Caco-2 (cell line): Measurements from ENCODE around the gene ANP32A. TPM values are rescaled to one million over a fixed set of nuclear protein-coding genes. Genes with fewer than 3 reads are reported as not detected.
A peak's percentile ranks its signal among the peaks of the same experiment; 100 is the strongest.

ENCODE experiments used
- BruUV-seq: library from RNA; stranded (reverse); fragments of 400-500 nt; replicated peaks from 2 replicates; lab custom pipeline; 2021; lab: Mats Ljungman, UMichigan
- CTCF ChIA-PET: fragments of 300-600 bp; sonication (Branson Sonifier 250); formaldehyde crosslinking; loops from one replicate; lab custom pipeline; 2022; ENCODE audit warnings: antibody characterized with exemption; lab: Charles Lee
- POLR2A ChIA-PET: fragments of 300-600 bp; sonication (Branson Sonifier 250); formaldehyde crosslinking; loops from one replicate; lab custom pipeline; 2022; ENCODE audit warnings: antibody characterized with exemption; lab: Charles Lee
- DNase-seq, 2 experiments: peaks; one replicate each; pipeline versions ENCODE4 v3.0.0 to v3.0.0-alpha.2; 2020 to 2022
- H3K27me3 ChIP-seq: replicated peaks from 2 replicates; pipeline ENCODE4 v1.6.0; 2011; ENCODE audit warnings: low read length; ENCODE audit not compliant: control insufficient read depth, insufficient read depth
- H3K36me3 ChIP-seq: 2 replicates; pipeline ENCODE4 v1.5.1; 2011; ENCODE audit warnings: low read length; ENCODE audit not compliant: control insufficient read depth, insufficient read depth
- H3K4me1 ChIP-seq: fragments of 250-450 bp; sonication (Bioruptor Pico); 2 replicates; pipeline ENCODE4 v1.5.1; 2020; ENCODE audit warnings: mild to moderate bottlenecking
- H3K4me3 ChIP-seq: 2 replicates; pipeline ENCODE4 v1.5.1; 2011; ENCODE audit warnings: low read depth, mild to moderate bottlenecking, control low read depth, low read length
- H3K9me3 ChIP-seq: fragments of 250-450 bp; sonication (Bioruptor Pico); 2 replicates; pipeline ENCODE4 v1.5.1; 2020; ENCODE audit warnings: mild to moderate bottlenecking, moderate library complexity
- H3K27ac Mint-ChIP-seq: one replicate; pipeline ENCODE4 v1.8.0; 2022; ENCODE audit warnings: mixed read lengths; ENCODE audit not compliant: unreplicated experiment
- H3K27me3 Mint-ChIP-seq: one replicate; pipeline ENCODE4 v1.8.0; 2022; ENCODE audit warnings: mixed read lengths; ENCODE audit not compliant: insufficient read depth, unreplicated experiment
- H3K36me3 Mint-ChIP-seq: one replicate; pipeline ENCODE4 v1.8.0; 2022; ENCODE audit warnings: mild to moderate bottlenecking, mixed read lengths; ENCODE audit not compliant: insufficient read depth, unreplicated experiment
- H3K4me1 Mint-ChIP-seq: one replicate; pipeline ENCODE4 v1.8.0; 2022; ENCODE audit warnings: low read depth, mixed read lengths; ENCODE audit not compliant: unreplicated experiment
- H3K4me3 Mint-ChIP-seq: one replicate; pipeline ENCODE4 v1.8.0; 2022; ENCODE audit warnings: mild to moderate bottlenecking, moderate library complexity, mixed read lengths; ENCODE audit not compliant: unreplicated experiment
- H3K9me3 Mint-ChIP-seq: one replicate; pipeline ENCODE4 v1.8.0; 2022; ENCODE audit warnings: mixed read lengths; ENCODE audit not compliant: unreplicated experiment
- CTCF ChIP-seq, 2 experiments: fragments of 200-600 bp in 1 of 2; IDR thresholded peaks; 1 replicate in 1 of 2; 2 replicates in 1 of 2; pipeline versions ENCODE4 v1.5.1 to v1.8.0; 2011 to 2022; ENCODE audit warnings: antibody characterized with exemption in 1 of 2, control low read depth in 1 of 2, inconsistent platforms in 1 of 2, low read depth in 1 of 2, low read length in 1 of 2, mild to moderate bottlenecking in 1 of 2, moderate library complexity in 1 of 2; ENCODE audit not compliant: insufficient read depth in 1 of 2, severe bottlenecking in 1 of 2, unreplicated experiment in 1 of 2
- intact Hi-C: fragments of 100-400 bp; cut with micrococcal nuclease; formaldehyde crosslinking; loops from one replicate; pipeline ENCODE4 v1.10.0; 2022; ENCODE audit not compliant: unreplicated experiment
- total RNA-seq: library from RNA; stranded (reverse); gene quantifications from 2 replicates; pipeline ENCODE4 v1.2.3, GENCODE V29; 2022

Gene ANP32A
- total RNA-seq, 1 experiment from 2014 or later = 169 TPM

DNA sequence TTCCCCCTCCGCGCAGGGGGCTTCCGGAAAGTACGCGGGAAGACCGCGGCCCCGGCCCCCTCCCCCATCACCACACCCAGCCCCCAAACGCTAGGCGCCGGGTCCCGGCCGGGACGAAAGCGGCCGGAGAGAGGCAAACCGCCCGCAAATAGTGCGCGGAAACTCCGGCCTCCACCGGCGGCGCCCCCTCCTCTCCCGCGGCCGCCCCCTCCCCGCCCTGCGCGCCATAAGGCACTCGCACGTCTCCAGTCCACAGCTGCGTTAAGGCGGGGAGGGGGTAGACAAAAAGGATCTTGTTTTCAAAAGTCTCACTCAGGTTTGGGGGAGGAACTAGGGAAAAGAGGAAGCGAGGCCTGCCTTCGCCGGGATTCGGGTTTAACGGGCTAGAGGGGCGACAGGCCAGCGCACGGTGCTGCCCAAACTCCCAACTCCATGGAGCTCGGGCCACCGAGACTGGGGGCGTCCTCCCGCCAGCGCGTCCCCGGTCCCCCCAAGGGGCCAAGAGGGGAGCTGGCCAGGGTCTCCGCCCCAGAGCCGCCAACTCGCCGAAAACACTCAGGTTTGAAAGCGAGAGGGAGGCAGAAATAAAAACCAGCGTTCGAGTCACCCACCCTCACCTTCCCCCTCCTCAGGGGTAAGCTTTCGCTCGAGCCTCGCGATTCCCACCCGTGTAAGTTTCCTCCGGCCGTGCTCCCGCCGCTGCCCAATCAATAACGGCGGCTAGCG lies 1.8 kb downstream of the ANP32A start:
- peaks cover 45% of the 10 kb centered on the region for H3K36me3 Mint-ChIP-seq

GRCh38 chr15:68818066-68818768 lies 2.5 kb downstream of the ANP32A start:
- peak overlapping the region; percentile 95 for H3K4me3 ChIP-seq
- CTCF ChIA-PET = interaction anchor here (0.6 to 2.4 kb wide), 3 partner anchors 11 to 57 kb away, joined by 4 to 9 read pairs (median 6); no protein-coding TSS in a partner anchor
- H3K4me1 Mint-ChIP-seq = peaks cover 11% of the 10 kb centered on the region
- no peaks in the 10 kb centered on the region for H3K27me3 ChIP-seq
- no peaks in the 10 kb centered on the region for H3K9me3 ChIP-seq
- no peaks in the 10 kb centered on the region for H3K9me3 Mint-ChIP-seq
- DNase-seq = peak; percentile 80 to 81
- H3K27me3 Mint-ChIP-seq = no peaks in the 10 kb centered on the region
- POLR2A ChIA-PET = interaction anchor here (1.1 kb wide), 1 partner anchor 23 kb away, joined by 4 read pairs; no protein-coding TSS in a partner anchor
- H3K4me3 Mint-ChIP-seq = peak overlapping the region; percentile 100
- no peaks in the 10 kb centered on the region for H3K36me3 ChIP-seq
- TF ChIP-seq CTCF (IDR thresholded peaks at IDR 0.05; ENCODE audit: insufficient read depth in 1 of 2, low read depth in 1 of 2, low read length in 1 of 2, severe bottlenecking in 1 of 2, unreplicated experiment in 1 of 2) = no peak
- intact Hi-C loops = loop anchor here (5.0 kb wide), 1 partner anchor 59 kb away; no protein-coding TSS in a partner anchor
- no TSS peak for BruUV-seq
- peaks cover 50% of the 10 kb centered on the region for H3K36me3 Mint-ChIP-seq
- peaks cover 24% of the 10 kb centered on the region for H3K4me1 ChIP-seq
- H3K27ac Mint-ChIP-seq = peak overlapping the region; percentile 84

More for the DNA sequence above, 1.8 kb downstream of the ANP32A start:
- no TSS peak for BruUV-seq
- intact Hi-C loops = loop anchor here (5.0 kb wide), 1 partner anchor 58 kb away; no protein-coding TSS in a partner anchor
- H3K27me3 Mint-ChIP-seq = no peaks in the 10 kb centered on the region
- CTCF ChIA-PET = interaction anchor here (2.4 kb wide), 2 partner anchors 10 to 57 kb away, joined by 6 to 9 read pairs; no protein-coding TSS in a partner anchor
- peak overlapping the region; percentile 84 for H3K27ac Mint-ChIP-seq
- POLR2A ChIA-PET = no interaction called here
- H3K9me3 Mint-ChIP-seq = no peaks in the 10 kb centered on the region
- no peaks in the 10 kb centered on the region for H3K36me3 ChIP-seq
- peak overlapping the region; percentile 95 for H3K4me3 ChIP-seq
- peaks cover 6% of the 10 kb centered on the region for H3K4me1 Mint-ChIP-seq
- peak overlapping the region; percentile 100 for H3K4me3 Mint-ChIP-seq
- H3K4me1 ChIP-seq = peaks cover 22% of the 10 kb centered on the region
- H3K27me3 ChIP-seq = no peaks in the 10 kb centered on the region
- no peak for TF ChIP-seq CTCF (IDR thresholded peaks at IDR 0.05; ENCODE audit: insufficient read depth in 1 of 2, low read depth in 1 of 2, low read length in 1 of 2, severe bottlenecking in 1 of 2, unreplicated experiment in 1 of 2)
- H3K9me3 ChIP-seq = no peaks in the 10 kb centered on the region
- no peak for DNase-seq
